ENCODE data around the gene CORO2A.
A peak's percentile ranks its signal among the peaks of the same experiment; 100 is the strongest.
"Not testable (repeated sequence)": the region's sequence is repeated elsewhere in the genome, so short reads cannot be mapped to it uniquely, and the experiment has no call there.

The CORO2A gene

GRCh38 chr9:98092613-98092931 is 99.9 kb downstream of the CORO2A start:
- peaks cover 12% of the 10 kb centered on the region for H3K4me1 ChIP-seq (ENCODE audit: insufficient read depth, low read length, severe bottlenecking)
- no peak overlapping the region for H3K27ac ChIP-seq (ENCODE audit: low read depth, low read length, poor library complexity, severe bottlenecking)
- no peaks in the 10 kb centered on the region for H3K79me2 ChIP-seq (ENCODE audit: insufficient read depth, low read length)
- H3K36me3 ChIP-seq (ENCODE audit: insufficient read depth, low read length): no peaks in the 10 kb centered on the region
- H3F3A ChIP-seq (ENCODE audit: insufficient read depth, low read length): peaks cover 6% of the 10 kb centered on the region; the same call in 1 of the 2 replicates
- H4K20me1 ChIP-seq (ENCODE audit: insufficient read depth, low read length): no peaks in the 10 kb centered on the region
- no peak overlapping the region for H3K4me3 ChIP-seq (ENCODE audit: low read depth, low read length, poor library complexity, severe bottlenecking)
- TF ChIP-seq EZH2 (IDR thresholded peaks at IDR 0.05; ENCODE audit: borderline replicate concordance, low read length) (no peak), CTCF (IDR thresholded peaks at IDR 0.05; ENCODE audit: low read length) (no peak)
- no peak overlapping the region for H3K4me2 ChIP-seq (ENCODE audit: low read length)
- H3K9me2 ChIP-seq (ENCODE audit: low read depth, low read length): no peaks in the 10 kb centered on the region
- H3K9ac ChIP-seq (ENCODE audit: low read length): no peak overlapping the region
- H2AFZ ChIP-seq (ENCODE audit: low read length): no peak overlapping the region
- H3K27me3 ChIP-seq (ENCODE audit: insufficient read depth, low read length): no peaks in the 10 kb centered on the region
- H3K9me3 ChIP-seq (ENCODE audit: low read length): no peaks in the 10 kb centered on the region

GRCh38 chr9:98091735-98092612 is 100.5 kb downstream of the CORO2A start:
- Histone ChIP-seq H3K27ac (ENCODE audit: low read depth, low read length, poor library complexity, severe bottlenecking) (no peak overlapping the region), H3K4me2 (ENCODE audit: low read length) (no peak overlapping the region), H3K9me3 (ENCODE audit: low read length) (no peaks in the 10 kb centered on the region), H3K4me3 (ENCODE audit: low read depth, low read length, poor library complexity, severe bottlenecking) (no peak overlapping the region), H2AFZ (ENCODE audit: low read length) (no peak overlapping the region), H3K9ac (ENCODE audit: low read length) (no peak overlapping the region), H3K36me3 (ENCODE audit: insufficient read depth, low read length) (no peaks in the 10 kb centered on the region), H3K9me2 (ENCODE audit: low read depth, low read length) (no peaks in the 10 kb centered on the region), H3F3A (ENCODE audit: insufficient read depth, low read length) (peaks cover 6% of the 10 kb centered on the region; the same call in 1 of the 2 replicates), H3K79me2 (ENCODE audit: insufficient read depth, low read length) (no peaks in the 10 kb centered on the region), H3K27me3 (ENCODE audit: insufficient read depth, low read length) (no peaks in the 10 kb centered on the region), H4K20me1 (ENCODE audit: insufficient read depth, low read length) (no peaks in the 10 kb centered on the region), H3K4me1 (ENCODE audit: insufficient read depth, low read length, severe bottlenecking) (peaks cover 14% of the 10 kb centered on the region)
- TF ChIP-seq CTCF (IDR thresholded peaks at IDR 0.05; ENCODE audit: low read length) (no peak), EZH2 (IDR thresholded peaks at IDR 0.05; ENCODE audit: borderline replicate concordance, low read length) (no peak)

- H2AFZ ChIP-seq (ENCODE audit: low read length); H3K79me2 ChIP-seq (ENCODE audit: insufficient read depth, low read length); H3K9ac ChIP-seq (ENCODE audit: low read length); H3K9me3 ChIP-seq (ENCODE audit: low read length); H3K4me2 ChIP-seq (ENCODE audit: low read length); H3K27me3 ChIP-seq (ENCODE audit: insufficient read depth, low read length); H4K20me1 ChIP-seq (ENCODE audit: insufficient read depth, low read length); H3K4me3 ChIP-seq (ENCODE audit: low read depth, low read length, poor library complexity, severe bottlenecking); H3F3A ChIP-seq (ENCODE audit: insufficient read depth, low read length); H3K27ac ChIP-seq (ENCODE audit: low read depth, low read length, poor library complexity, severe bottlenecking); H3K36me3 ChIP-seq (ENCODE audit: insufficient read depth, low read length); H3K9me2 ChIP-seq (ENCODE audit: low read depth, low read length): not testable (repeated sequence)
- peaks cover 27% of the 10 kb centered on the region for H3K4me1 ChIP-seq (ENCODE audit: insufficient read depth, low read length, severe bottlenecking)
- TF ChIP-seq CTCF (IDR thresholded peaks at IDR 0.05; ENCODE audit: low read length): peak; percentile 18; the same call in 1 of the 2 replicates
Measured at GRCh38 chr9:98090674-98091073, 101.8 kb downstream of the CORO2A start.
